Activated gamma-delta T cell treated with anti-CD3 and anti-CD28 coated beads, Interleukin-2, amount 50 U/mL, for 16 hours (primary cell): ENCODE results near the gene MLLT3.

ENCODE experiments used
- DNase-seq: peaks from one replicate; pipeline ENCODE4 v3.0.0-alpha.2; 2020; ENCODE audit warnings: low read depth

Gene MLLT3

GRCh38 chr9:20333991-20334390 lies 288.3 kb downstream of the MLLT3 start:
- DNase-seq: no peak

- no peak for DNase-seq
Measured at GRCh38 chr9:20331095-20331685, 291.1 kb downstream of the MLLT3 start.

GRCh38 chr9:20330688-20331087 lies 291.6 kb downstream of the MLLT3 start:
- no peak for DNase-seq

GRCh38 chr9:20326516-20326915 lies 295.8 kb downstream of the MLLT3 start:
- DNase-seq: no peak

DNA sequence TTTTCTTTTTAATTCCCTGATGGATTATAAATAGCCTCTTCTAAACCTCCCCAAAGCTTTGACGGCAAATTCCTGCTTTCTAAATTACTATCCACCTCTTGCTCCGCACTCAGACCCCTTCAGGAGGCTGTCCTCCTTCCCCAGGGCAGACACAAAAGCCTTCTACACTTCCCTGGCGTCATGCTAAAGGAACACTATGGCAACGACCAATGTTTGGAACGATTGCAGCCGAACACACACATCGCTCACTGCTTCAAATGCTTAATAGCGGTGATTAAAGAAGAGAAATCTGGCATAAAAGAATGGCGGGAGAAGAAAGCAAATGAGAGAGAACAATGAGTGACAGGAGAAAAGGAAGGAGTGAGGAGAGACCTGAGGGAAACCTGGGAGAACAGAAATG lies 297.3 kb downstream of the MLLT3 start:
- no peak for DNase-seq

- no peak for DNase-seq
Measured at GRCh38 chr9:20322212-20322611, 300.1 kb downstream of the MLLT3 start.

GRCh38 chr9:20321423-20322082 lies 300.7 kb downstream of the MLLT3 start:
- DNase-seq: no peak

- no peak for DNase-seq
Measured at GRCh38 chr9:20320921-20321320, 301.4 kb downstream of the MLLT3 start.

- DNase-seq: no peak
Measured at GRCh38 chr9:20319641-20320337, 302.5 kb downstream of the MLLT3 start.

DNA sequence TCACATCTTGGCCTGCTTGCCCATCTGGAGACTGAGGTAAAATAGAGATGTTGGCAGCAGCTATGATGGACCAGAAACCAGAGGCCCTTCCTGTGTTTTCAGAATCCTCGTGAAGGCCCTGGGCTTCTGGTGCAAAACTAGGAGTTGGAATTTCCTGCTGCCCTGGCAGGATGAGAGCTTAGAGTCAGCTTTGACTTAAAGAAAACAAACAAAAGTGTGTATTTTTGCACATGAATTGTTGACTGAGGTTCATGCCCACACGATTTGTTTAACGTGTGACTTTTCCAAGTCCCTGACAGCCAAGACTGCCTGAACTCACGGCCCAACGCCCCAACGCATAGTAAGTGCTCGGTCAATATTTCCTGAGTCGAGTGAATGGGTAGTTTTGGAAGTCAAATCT lies 303.1 kb downstream of the MLLT3 start:
- no peak for DNase-seq

DNA sequence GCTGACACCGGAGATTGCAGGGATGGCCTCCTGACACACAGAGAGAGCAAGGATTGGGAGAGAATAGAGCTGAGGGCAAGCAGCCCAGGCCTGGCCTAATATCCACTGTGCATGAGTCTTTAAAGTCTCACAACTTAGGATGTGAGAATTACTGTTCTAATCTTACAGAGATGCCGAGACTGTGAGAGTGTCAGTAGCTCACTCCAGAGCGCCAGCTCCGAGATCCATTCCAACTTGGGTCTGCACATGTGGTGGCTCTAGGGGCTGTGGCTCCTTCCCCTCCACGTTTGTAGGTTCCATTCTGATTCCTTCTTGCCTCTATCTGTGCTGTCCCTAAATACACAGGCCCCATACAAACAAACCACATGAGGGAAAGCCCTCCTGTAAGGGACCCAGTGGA lies 304.6 kb downstream of the MLLT3 start:
- no peak for DNase-seq

GRCh38 chr9:20316372-20316771 lies 305.9 kb downstream of the MLLT3 start:
- no peak for DNase-seq

DNA sequence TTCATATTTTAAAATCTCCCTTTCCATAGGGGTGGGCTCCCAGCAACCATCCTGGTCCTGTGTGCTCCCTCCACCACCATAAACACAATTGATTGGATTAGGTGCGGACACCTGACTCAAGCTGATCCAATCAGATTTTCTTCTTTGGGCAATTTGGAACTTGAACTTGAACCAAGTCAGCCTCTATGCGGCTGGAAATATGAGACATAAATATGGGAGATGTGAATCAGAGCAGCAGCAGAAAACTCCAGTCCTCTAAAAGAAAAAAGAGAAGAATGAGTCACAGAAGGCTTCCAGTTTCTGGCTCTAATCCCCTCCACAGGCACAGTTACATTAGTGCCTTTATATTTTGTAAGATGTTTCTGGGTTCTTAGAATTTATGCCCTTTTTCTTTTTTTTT lies 306.6 kb downstream of the MLLT3 start:
- no peak for DNase-seq

DNA sequence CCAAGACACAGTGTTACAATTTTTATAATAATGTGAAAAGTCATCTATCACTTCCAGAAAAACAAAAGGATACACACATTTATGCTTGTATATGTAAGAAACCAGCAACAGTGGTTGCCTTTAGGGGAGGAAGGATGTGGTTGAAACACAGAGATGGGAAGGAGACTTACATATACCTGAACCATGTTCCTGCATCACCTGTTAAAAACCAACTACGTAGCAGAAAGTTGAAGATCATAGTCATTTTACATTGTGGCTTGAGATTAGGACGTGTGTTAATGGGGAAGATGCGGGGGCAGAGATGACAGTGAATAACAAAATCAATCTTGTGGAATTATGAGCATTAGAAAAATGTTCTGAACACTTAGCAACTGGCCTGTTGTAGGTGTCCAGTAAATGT lies 307.3 kb downstream of the MLLT3 start:
- no peak for DNase-seq

DNA sequence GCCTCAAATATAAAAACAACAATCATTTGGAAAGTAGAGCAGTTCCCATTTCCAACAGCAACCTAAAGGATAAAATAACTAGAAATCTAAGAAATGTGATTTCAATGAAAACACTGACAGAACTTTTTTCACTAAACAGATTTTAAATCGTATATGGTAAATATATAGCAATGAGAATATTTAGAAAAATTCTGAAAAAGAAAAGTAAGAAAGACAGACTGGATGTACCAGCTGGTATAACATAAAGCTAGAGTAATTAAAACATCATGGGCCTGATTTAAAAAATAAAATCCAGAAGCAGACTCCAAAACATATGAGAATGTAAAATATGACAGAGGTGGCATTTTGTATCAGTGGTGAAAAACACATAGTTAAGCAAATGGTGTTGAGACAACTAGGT lies 308.9 kb downstream of the MLLT3 start:
- DNase-seq: no peak

GRCh38 chr9:20312732-20313131 lies 309.6 kb downstream of the MLLT3 start:
- no peak for DNase-seq

DNA sequence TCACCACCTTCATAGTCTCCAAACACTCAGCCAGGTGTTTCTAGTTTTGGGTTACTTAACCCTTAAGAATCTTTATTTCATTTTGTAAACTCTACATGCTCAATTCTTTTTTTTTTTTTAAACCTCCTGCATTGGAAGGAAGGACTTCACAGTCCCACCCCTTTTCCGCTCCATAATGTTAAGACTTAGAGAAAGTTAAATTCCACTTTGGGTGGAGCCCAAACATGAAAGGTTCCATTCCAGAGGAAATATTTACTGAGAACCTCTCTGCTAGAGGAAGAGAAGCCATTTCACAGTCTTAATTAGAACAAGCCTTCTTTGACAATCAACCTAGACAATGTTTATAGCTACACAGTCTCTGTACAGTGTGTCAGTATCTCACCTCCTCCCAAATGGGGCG lies 312.3 kb downstream of the MLLT3 start:
- DNase-seq: no peak

DNA sequence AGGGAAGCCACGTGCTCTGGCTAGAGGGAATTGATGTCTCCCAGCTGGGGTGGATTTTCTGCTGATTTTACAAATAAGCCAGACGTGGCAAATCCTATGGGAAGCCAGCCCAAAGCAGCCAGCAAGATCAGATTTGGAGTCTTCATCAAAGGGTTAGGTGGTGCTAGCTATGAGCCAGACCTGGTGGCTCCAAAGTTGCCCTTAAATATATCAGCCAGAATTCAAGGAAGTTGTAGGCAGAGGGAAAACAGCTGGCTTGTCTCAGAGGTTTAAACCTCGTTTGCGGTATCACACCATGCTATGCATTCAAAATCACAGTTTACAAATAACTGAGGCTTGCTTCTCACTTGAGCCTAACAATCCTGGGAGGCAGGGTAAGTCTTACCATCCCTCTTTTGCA lies 313.2 kb downstream of the MLLT3 start:
- no peak for DNase-seq

DNA sequence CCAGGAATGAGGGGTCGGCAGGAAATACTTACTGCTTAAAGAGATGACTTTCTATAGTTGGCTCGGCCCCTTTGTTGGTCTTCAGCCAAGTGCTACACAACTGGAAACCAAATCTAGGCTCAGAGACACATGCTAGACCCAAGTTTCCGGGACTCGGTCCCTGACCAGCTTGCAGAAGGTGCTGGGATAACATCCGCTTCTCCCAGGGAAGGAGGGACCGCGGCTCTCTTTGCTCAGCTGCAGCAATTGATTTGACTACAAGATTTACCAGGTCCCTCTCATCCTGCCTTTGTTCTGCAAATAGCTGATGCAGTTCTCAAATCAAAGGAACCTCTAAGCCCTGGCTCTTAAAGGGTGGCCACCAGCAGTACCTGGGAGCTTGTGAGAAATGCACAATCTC lies 314.7 kb downstream of the MLLT3 start:
- DNase-seq: no peak

- DNase-seq: no peak
Measured at GRCh38 chr9:20305452-20305851, 316.8 kb downstream of the MLLT3 start.

GRCh38 chr9:20303996-20304395 lies 318.3 kb downstream of the MLLT3 start:
- DNase-seq: no peak

- DNase-seq: no peak
Measured at GRCh38 chr9:20303066-20303465, 319.2 kb downstream of the MLLT3 start.

- no peak for DNase-seq
Measured at GRCh38 chr9:20302197-20302596, 320.1 kb downstream of the MLLT3 start.
